Measurements from ENCODE around the gene PIGU.

Gene PIGU

DNA sequence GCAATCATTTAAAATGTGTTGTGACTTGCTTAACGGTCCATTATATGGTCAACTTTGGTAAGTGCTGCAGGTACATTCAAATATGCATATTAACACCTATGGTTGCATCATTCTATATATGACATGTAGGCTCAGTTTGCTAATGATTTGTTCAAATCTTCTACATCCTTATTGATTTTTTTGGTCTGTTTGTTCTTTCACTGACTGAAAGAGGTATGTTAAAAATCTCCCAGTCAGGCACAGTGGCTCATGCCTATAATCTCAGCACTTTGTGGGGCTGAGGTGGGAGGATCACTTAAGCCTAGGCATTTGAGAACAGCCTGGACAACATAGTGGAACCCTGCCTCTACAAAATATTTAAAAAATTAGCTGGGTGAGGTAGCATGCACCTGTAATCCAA, 29.2 kb downstream of the PIGU start:
- no peak for DNase-seq (ENCODE audit: low read depth)
- TF ChIP-seq, protein P1, sequence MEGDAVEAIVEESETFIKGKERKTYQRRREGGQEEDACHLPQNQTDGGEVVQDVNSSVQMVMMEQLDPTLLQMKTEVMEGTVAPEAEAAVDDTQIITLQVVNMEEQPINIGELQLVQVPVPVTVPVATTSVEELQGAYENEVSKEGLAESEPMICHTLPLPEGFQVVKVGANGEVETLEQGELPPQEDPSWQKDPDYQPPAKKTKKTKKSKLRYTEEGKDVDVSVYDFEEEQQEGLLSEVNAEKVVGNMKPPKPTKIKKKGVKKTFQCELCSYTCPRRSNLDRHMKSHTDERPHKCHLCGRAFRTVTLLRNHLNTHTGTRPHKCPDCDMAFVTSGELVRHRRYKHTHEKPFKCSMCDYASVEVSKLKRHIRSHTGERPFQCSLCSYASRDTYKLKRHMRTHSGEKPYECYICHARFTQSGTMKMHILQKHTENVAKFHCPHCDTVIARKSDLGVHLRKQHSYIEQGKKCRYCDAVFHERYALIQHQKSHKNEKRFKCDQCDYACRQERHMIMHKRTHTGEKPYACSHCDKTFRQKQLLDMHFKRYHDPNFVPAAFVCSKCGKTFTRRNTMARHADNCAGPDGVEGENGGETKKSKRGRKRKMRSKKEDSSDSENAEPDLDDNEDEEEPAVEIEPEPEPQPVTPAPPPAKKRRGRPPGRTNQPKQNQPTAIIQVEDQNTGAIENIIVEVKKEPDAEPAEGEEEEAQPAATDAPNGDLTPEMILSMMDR (conservative IDR thresholded peaks at IDR 0.05; ENCODE audit: low read depth, low read length), result no peak

DNA sequence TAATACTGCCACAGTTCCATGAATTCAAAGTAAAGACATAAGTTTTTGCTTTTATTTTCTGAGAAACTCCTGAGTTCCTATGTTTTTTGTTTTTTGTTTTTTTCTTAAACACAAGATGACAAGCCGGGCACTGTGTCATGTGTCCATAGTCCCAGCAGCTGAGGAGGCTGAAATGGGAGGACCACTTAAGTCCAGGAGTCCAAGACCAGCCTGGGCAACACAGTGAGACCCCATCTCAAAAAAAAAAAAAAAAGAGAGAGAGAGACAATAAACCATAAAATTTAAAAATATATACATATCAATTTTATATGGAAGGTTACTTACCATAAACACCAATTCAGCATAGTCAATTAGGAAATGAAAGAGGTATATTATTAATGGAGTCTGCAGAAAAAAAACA, 31.9 kb downstream of the PIGU start:
- DNase-seq (ENCODE audit: low read depth), result no peak
- TF ChIP-seq, protein P1 (conservative IDR thresholded peaks at IDR 0.05; ENCODE audit: low read depth, low read length), result no peak

More for the DNA sequence above, 29.2 kb downstream of the PIGU start:
- no peak overlapping the region for H3K4me3 ChIP-seq (ENCODE audit: low read depth, low read length)

DNA sequence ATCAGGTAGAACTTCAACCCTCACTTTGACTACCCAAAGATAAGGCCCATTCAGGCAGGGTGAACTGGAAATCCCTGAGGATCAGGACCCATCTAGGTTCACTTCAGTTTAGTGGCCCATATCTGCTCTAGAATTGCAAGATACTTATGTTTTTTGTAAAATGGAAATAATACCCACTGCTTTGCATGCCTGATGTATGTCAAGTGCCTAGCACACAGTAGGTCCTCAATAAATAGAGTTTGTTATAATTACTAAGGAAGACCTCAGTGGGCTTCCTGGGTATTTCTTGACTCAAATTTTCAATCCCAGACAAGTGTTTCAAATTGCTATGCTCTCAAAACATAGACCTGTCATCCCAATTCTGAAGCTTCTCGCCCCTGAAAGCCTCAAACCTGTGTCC, 32.5 kb downstream of the PIGU start:
- TF ChIP-seq, protein P1 (conservative IDR thresholded peaks at IDR 0.05; ENCODE audit: low read depth, low read length), result no peak
- H3K4me3 ChIP-seq (ENCODE audit: low read depth, low read length), result no peak overlapping the region
- no peak for DNase-seq (ENCODE audit: low read depth)

More for the DNA sequence above, 31.9 kb downstream of the PIGU start:
- H3K4me3 ChIP-seq (ENCODE audit: low read depth, low read length), result no peak overlapping the region

DNA sequence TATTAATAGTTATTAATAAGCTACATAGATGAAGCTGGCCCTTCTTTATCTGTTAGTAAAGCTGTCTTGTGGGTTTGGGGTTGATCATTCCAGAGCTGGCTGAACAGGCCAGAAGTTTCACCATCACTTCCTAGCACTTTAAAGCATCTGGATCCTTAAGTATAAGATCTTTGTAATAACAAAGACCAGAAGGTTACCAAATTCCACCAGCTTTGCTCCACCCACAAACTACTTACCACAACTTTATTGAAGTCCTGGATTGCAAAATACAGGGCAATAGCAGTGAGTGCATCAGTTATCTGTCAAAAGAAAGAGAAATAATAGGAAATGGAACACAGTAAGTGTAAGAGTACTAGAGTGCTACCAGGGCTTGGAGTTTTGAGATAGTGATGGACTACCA, 33.0 kb downstream of the PIGU start:
- H3K4me3 ChIP-seq (ENCODE audit: low read depth, low read length), result no peak overlapping the region
- peak; percentile 94 for DNase-seq (ENCODE audit: low read depth)
- TF ChIP-seq, protein P1 (conservative IDR thresholded peaks at IDR 0.05; ENCODE audit: low read depth, low read length), result no peak

DNA sequence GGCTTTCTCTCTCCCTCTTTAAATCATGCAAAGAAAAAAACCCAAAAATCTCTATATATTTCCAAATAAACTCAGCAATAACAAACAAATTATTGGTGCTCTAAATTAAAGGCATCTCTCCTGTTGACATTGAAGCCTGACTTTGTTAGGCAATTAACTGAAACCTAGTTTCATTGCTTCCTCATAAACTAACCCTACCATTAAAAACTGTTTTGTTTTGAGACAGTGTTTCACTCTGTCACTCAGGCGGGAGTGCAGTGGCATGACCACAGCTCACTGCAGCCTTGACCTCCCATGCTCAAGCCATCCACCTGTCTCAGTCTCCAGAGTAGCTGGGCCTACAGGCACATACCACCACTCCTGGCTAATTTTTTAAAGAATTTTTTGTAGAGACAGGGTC, 34.9 kb downstream of the PIGU start:
- H3K4me3 ChIP-seq (ENCODE audit: low read depth, low read length), result no peak overlapping the region
- TF ChIP-seq, protein P1 (conservative IDR thresholded peaks at IDR 0.05; ENCODE audit: low read depth, low read length), result no peak
- no peak for DNase-seq (ENCODE audit: low read depth)

DNA sequence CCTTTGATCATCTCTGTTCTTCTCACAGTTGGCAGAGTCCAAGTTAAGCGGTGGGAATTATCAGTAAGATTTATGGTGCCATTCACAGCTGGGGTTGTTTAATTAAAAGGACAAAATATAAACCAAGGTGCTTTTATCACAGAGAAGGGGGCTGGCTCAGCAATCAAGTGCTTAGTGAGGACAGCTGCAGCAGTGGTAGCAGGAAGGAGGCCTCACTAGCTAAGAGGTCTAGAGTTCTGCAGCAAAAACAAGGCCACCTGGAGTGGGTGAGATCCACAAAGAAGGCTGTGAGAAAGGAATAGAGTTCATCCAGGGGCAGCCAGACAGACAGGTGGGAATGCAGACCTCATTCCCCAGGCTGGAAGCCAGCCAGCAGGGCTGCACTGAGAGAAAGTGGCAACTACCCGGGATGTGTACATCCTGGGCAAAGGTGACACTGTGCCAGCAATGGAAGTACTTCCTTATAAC, 37.1 kb downstream of the PIGU start:
- peak; percentile 69 for DNase-seq (ENCODE audit: low read depth)
- TF ChIP-seq, protein P1 (conservative IDR thresholded peaks at IDR 0.05; ENCODE audit: low read depth, low read length), result no peak
- H3K4me3 ChIP-seq (ENCODE audit: low read depth, low read length), result no peak overlapping the region

DNA sequence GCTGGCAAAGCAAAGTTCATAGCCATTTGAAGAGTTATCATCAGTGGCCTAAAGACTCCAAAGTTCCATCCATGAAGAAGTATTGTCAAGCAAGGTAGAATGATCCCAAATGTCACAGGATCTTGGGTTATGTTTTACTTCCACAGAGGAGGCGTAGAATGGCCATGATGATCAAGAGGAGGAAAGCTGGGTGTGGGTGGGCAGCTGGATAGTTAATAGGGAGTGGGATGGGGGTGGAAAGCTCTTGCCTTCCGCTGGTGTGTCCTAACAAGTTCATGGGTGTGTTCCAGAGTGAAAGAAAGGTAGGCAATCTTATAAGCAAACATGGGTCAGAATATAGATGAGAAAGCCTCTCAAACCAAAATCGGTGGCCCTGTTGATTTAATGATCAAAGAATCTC, 38.4 kb downstream of the PIGU start:
- H3K4me3 ChIP-seq (ENCODE audit: low read depth, low read length), result no peak overlapping the region
- TF ChIP-seq, protein P1 (conservative IDR thresholded peaks at IDR 0.05; ENCODE audit: low read depth, low read length), result no peak
- no peak for DNase-seq (ENCODE audit: low read depth)

Measured in choroid plexus epithelial cell (primary cell).